ENCODE measurements around the gene PRSS2.
"Not testable (repeated sequence)": the region's sequence is repeated elsewhere in the genome, so short reads cannot be mapped to it uniquely, and the experiment has no call there.

PRSS2 gene

GRCh38 chr7:142759433-142759832 is 11.3 kb upstream of the PRSS2 start:
- no peak for DNase-seq (ENCODE audit: low read depth)

- peak; percentile 21 for DNase-seq (ENCODE audit: low read depth)
Measured at GRCh38 chr7:142760071-142760642, 10.6 kb upstream of the PRSS2 start.

GRCh38 chr7:142761606-142762005 is 9.2 kb upstream of the PRSS2 start:
- not testable (repeated sequence) for DNase-seq (ENCODE audit: low read depth)

GRCh38 chr7:142762104-142762503 is 8.7 kb upstream of the PRSS2 start:
- DNase-seq (ENCODE audit: low read depth): no peak

- no peak for DNase-seq (ENCODE audit: low read depth)
Measured at GRCh38 chr7:142767451-142767850, 3.3 kb upstream of the PRSS2 start.

GRCh38 chr7:142767861-142768260 is 2.9 kb upstream of the PRSS2 start:
- no peak for DNase-seq (ENCODE audit: low read depth)

- DNase-seq (ENCODE audit: low read depth): not testable (repeated sequence)
Measured at GRCh38 chr7:142768885-142769284, 1.9 kb upstream of the PRSS2 start.

GRCh38 chr7:142771353-142771723 is 568 bp downstream of the PRSS2 start:
- no peak for DNase-seq (ENCODE audit: low read depth)

GRCh38 chr7:142772051-142772450 is 1.3 kb downstream of the PRSS2 start:
- no peak for DNase-seq (ENCODE audit: low read depth)

GRCh38 chr7:142772673-142773072 is 1.9 kb downstream of the PRSS2 start:
- DNase-seq (ENCODE audit: low read depth): no peak

- DNase-seq (ENCODE audit: low read depth): no peak
Measured at GRCh38 chr7:142773230-142773629, 2.5 kb downstream of the PRSS2 start.

- no peak for DNase-seq (ENCODE audit: low read depth)
Measured at GRCh38 chr7:142773937-142774744, 3.4 kb downstream of the PRSS2 start.

- DNase-seq (ENCODE audit: low read depth): no peak
Measured at GRCh38 chr7:142774826-142775225, 4.1 kb downstream of the PRSS2 start.

GRCh38 chr7:142775351-142776115 is 4.8 kb downstream of the PRSS2 start:
- DNase-seq (ENCODE audit: low read depth): not testable (repeated sequence)

- DNase-seq (ENCODE audit: low read depth): peak; percentile 70
Measured at GRCh38 chr7:142776206-142776844, 5.6 kb downstream of the PRSS2 start.

- DNase-seq (ENCODE audit: low read depth): not testable (repeated sequence)
Measured at GRCh38 chr7:142776845-142777225, 6.1 kb downstream of the PRSS2 start.

GRCh38 chr7:142777318-142777717 is 6.5 kb downstream of the PRSS2 start:
- no peak for DNase-seq (ENCODE audit: low read depth)

GRCh38 chr7:142782922-142783900 is 12.4 kb downstream of the PRSS2 start:
- DNase-seq (ENCODE audit: low read depth): peak; percentile 93

GRCh38 chr7:142784096-142784495 is 13.3 kb downstream of the PRSS2 start:
- DNase-seq (ENCODE audit: low read depth): no peak

- no peak for DNase-seq (ENCODE audit: low read depth)
Measured at GRCh38 chr7:142784716-142785115, 13.9 kb downstream of the PRSS2 start.

GRCh38 chr7:142785841-142786250 is 15.1 kb downstream of the PRSS2 start:
- DNase-seq (ENCODE audit: low read depth): no peak

Measured in iris pigment epithelial cell (primary cell).